Activated naive CD4-positive, alpha-beta T cell treated with anti-CD3 and anti-CD28 coated beads for 36 hours (primary cell): ENCODE results near the gene MYCL. TPM values are rescaled to one million over a fixed set of nuclear protein-coding genes. Genes with fewer than 3 reads are reported as not detected.

Experiments used
- CTCF ChIA-PET: fragments of 350-600 bp; sonication (Branson Sonifier 250); formaldehyde crosslinking; loops from one replicate; lab custom pipeline; 2021; ENCODE audit warnings: antibody characterized with exemption; lab: Charles Lee
- DNase-seq: peaks from one replicate; pipeline ENCODE4 v3.0.0-alpha.2; 2020
- H3K27ac Mint-ChIP-seq: one replicate; pipeline ENCODE4 v1.8.0; 2021; ENCODE audit warnings: mild to moderate bottlenecking, mixed read lengths
- H3K27me3 Mint-ChIP-seq: one replicate; pipeline ENCODE4 v1.8.0; 2021; ENCODE audit warnings: low read depth, mixed read lengths
- H3K36me3 Mint-ChIP-seq: one replicate; pipeline ENCODE4 v1.8.0; 2021; ENCODE audit warnings: low read depth, mixed read lengths
- H3K4me1 Mint-ChIP-seq: one replicate; pipeline ENCODE4 v1.8.0; 2021; ENCODE audit warnings: low read depth, mixed read lengths
- H3K4me3 Mint-ChIP-seq: one replicate; pipeline ENCODE4 v1.8.0; 2021; ENCODE audit warnings: mild to moderate bottlenecking, moderate library complexity, mixed read lengths
- H3K9me3 Mint-ChIP-seq: one replicate; pipeline ENCODE4 v1.8.0; 2021; ENCODE audit warnings: mixed read lengths
- intact Hi-C: fragments of 100-400 bp; cut with micrococcal nuclease; formaldehyde crosslinking; loops from one replicate; pipeline ENCODE4 v1.15.1; 2023
- total RNA-seq, 2 experiments: library from RNA; stranded (reverse); gene quantifications; one replicate each; pipeline ENCODE4 v1.2.3, GENCODE V29; 2021

The MYCL gene
- total RNA-seq, 2 experiments from 2014 or later, result 0.19 TPM; not detected in 1

GRCh38 chr1:39857126-39857878 lies 44.4 kb downstream of the MYCL start:
- Mint-ChIP-seq H3K4me3 (no peak overlapping the region), H3K9me3 (no peaks in the 10 kb centered on the region), H3K36me3 (peaks cover 16% of the 10 kb centered on the region), H3K27ac (no peak overlapping the region), H3K27me3 (no peaks in the 10 kb centered on the region), H3K4me1 (peaks cover 21% of the 10 kb centered on the region)
- CTCF ChIA-PET, result interaction anchor here (0.7 kb wide), 2 partner anchors 175 to 204 kb away, joined by 3 read pairs; no protein-coding TSS in a partner anchor
- DNase-seq, result no peak
- intact Hi-C loops, result no loop called here

- no peak overlapping the region for H3K27ac Mint-ChIP-seq
- peaks cover 24% of the 10 kb centered on the region for H3K4me1 Mint-ChIP-seq
- H3K27me3 Mint-ChIP-seq, result no peaks in the 10 kb centered on the region
- intact Hi-C loops, result no loop called here
- no peak overlapping the region for H3K4me3 Mint-ChIP-seq
- peaks cover 13% of the 10 kb centered on the region for H3K36me3 Mint-ChIP-seq
- CTCF ChIA-PET, result no interaction called here
- H3K9me3 Mint-ChIP-seq, result no peaks in the 10 kb centered on the region
- peak; percentile 23 for DNase-seq
These were observed 47.0 kb downstream of the MYCL start for GRCh38 chr1:39854738-39855137.

DNA sequence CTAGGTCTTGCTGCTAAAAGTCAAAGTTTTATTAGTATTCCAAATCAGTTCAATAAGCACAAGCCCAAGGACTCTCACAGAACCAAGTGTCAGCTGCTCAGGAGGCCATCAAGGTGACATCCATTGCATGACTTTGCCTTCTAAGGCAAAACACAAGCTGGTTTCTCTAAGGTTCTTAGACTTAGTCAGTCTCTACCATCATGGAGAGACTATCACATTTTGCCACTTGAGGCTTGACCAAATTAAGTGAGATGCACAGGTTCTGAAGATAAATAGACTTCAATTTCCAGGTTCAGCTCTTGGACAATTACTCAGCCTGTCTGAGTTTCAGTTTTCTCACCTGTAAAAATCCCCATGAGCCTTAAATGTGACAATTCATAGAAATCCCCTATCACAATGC lies 47.4 kb downstream of the MYCL start:
- CTCF ChIA-PET, result no interaction called here
- no peak for DNase-seq
- Mint-ChIP-seq H3K4me3 (no peak overlapping the region), H3K27ac (no peak overlapping the region), H3K36me3 (peaks cover 13% of the 10 kb centered on the region), H3K27me3 (no peaks in the 10 kb centered on the region), H3K9me3 (no peaks in the 10 kb centered on the region), H3K4me1 (peaks cover 24% of the 10 kb centered on the region)
- intact Hi-C loops, result no loop called here

- Mint-ChIP-seq H3K36me3 (peaks cover 14% of the 10 kb centered on the region), H3K27me3 (no peaks in the 10 kb centered on the region), H3K4me1 (peaks cover 24% of the 10 kb centered on the region), H3K4me3 (no peak overlapping the region), H3K9me3 (no peaks in the 10 kb centered on the region), H3K27ac (no peak overlapping the region)
- DNase-seq, result no peak
- intact Hi-C loops, result no loop called here
- CTCF ChIA-PET, result no interaction called here
These were observed 48.8 kb downstream of the MYCL start for GRCh38 chr1:39852876-39853275.

DNA sequence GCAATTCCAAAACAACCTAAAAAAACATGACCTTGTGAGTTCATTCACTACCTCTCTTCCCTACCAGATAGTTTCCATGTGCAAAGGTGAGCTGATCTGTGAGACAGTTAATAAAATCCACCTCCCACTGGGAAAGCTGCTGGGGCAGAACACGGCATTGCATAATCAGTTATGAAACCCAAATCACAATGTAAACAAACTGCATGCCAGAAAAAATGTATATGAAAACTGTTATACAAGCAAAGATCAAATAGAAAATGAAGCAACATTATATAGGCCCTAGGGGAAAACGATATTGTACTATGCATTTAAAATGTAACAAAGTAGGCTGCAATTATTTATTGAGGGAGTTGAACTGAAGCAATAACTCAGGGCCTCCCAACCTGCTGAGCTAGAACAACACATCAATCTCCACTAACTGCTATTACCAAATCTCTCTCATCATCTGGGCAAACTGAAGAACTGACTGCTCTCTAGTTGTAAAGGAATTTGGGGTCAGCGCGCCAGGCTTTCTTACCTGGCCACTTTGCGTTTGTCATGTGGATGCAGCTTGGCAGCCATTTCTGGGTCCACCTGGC lies 49.4 kb downstream of the MYCL start:
- CTCF ChIA-PET, result no interaction called here
- no peaks in the 10 kb centered on the region for H3K27me3 Mint-ChIP-seq
- H3K27ac Mint-ChIP-seq, result no peak overlapping the region
- intact Hi-C loops, result no loop called here
- H3K4me3 Mint-ChIP-seq, result no peak overlapping the region
- no peak for DNase-seq
- H3K9me3 Mint-ChIP-seq, result no peaks in the 10 kb centered on the region
- H3K4me1 Mint-ChIP-seq, result peaks cover 24% of the 10 kb centered on the region
- H3K36me3 Mint-ChIP-seq, result peaks cover 16% of the 10 kb centered on the region

DNA sequence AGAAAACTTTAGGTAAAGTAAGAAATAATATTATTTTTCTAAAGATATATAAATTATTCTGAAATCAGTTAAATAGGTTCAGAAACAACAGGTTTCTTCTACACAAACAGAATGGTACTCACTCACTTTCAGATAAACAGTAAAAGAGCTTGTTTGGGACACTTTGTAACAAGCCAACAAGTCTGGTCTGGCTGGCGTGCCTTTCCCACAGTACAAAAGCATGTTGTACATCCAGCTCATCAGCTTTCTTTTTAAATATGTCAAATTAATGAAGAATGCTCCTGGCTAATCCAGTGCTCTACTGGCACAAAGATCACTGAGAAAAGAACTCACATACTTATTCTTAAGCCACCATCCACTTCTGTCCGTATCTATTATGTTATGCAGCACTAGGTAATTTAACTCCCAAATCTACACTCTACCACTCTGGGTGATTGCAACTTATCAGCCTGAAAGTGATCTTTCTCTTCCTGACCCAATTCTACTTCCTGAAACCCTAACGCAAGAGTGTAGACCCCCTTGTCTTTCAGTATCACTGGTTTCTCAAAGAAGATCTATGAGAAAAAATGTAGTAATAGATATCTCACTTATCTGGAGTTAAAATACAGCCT lies 51.0 kb downstream of the MYCL start:
- H3K36me3 Mint-ChIP-seq, result peaks cover 18% of the 10 kb centered on the region
- H3K27ac Mint-ChIP-seq, result no peak overlapping the region
- no peak for DNase-seq
- H3K9me3 Mint-ChIP-seq, result no peaks in the 10 kb centered on the region
- H3K4me1 Mint-ChIP-seq, result peaks cover 29% of the 10 kb centered on the region
- CTCF ChIA-PET, result interaction anchor here (0.6 to 1.2 kb wide), 3 partner anchors 32 to 65 kb away, joined by 3 to 5 read pairs (median 3); partner anchors contain the start of gene MYCL
- H3K27me3 Mint-ChIP-seq, result no peaks in the 10 kb centered on the region
- no peak overlapping the region for H3K4me3 Mint-ChIP-seq
- intact Hi-C loops, result no loop called here

DNA sequence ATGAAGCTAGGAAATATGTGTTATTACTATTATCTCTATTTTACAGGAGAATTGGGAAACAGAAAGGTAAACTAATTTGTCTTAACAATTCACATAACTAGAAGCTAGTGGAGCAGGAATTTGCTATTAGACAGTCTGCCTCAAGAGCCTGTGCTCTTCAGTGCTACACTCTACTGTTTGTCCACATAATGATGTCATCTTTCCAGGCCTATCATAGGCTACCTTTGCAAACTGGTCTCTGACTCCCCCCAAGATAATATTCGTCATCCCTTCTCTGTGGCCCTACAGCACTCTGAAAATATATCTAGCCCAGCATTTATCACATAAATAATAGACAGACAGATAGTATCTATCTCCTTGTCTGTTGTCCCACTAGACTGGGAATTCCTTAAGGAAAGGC lies 52.5 kb downstream of the MYCL start:
- Mint-ChIP-seq H3K27me3 (no peaks in the 10 kb centered on the region), H3K4me1 (peaks cover 34% of the 10 kb centered on the region), H3K36me3 (peaks cover 13% of the 10 kb centered on the region), H3K4me3 (no peak overlapping the region), H3K9me3 (no peaks in the 10 kb centered on the region), H3K27ac (no peak overlapping the region)
- CTCF ChIA-PET, result interaction anchor here (0.5 kb wide), 1 partner anchor 757 kb away, joined by 5 read pairs; no protein-coding TSS in a partner anchor
- intact Hi-C loops, result loop anchor here (5.0 kb wide), 1 partner anchor 33 kb away; the partner anchor contains the start of gene TRIT1
- no peak for DNase-seq

- no peak overlapping the region for H3K27ac Mint-ChIP-seq
- H3K36me3 Mint-ChIP-seq, result peaks cover 21% of the 10 kb centered on the region
- no peak for DNase-seq
- no peaks in the 10 kb centered on the region for H3K27me3 Mint-ChIP-seq
- CTCF ChIA-PET, result no interaction called here
- peaks cover 41% of the 10 kb centered on the region for H3K4me1 Mint-ChIP-seq
- no peak overlapping the region for H3K4me3 Mint-ChIP-seq
- intact Hi-C loops, result loop anchor here (5.0 kb wide), 1 partner anchor 34 kb away; the partner anchor contains the start of gene TRIT1
- no peaks in the 10 kb centered on the region for H3K9me3 Mint-ChIP-seq
These were observed 53.8 kb downstream of the MYCL start for GRCh38 chr1:39847940-39848339.

GRCh38 chr1:39846796-39847195 lies 54.9 kb downstream of the MYCL start:
- Mint-ChIP-seq H3K36me3 (peaks cover 24% of the 10 kb centered on the region), H3K9me3 (no peaks in the 10 kb centered on the region), H3K4me3 (no peak overlapping the region), H3K27me3 (no peaks in the 10 kb centered on the region), H3K4me1 (peaks cover 48% of the 10 kb centered on the region), H3K27ac (peak overlapping the region; percentile 87)
- intact Hi-C loops, result loop anchor here (5.0 kb wide), 1 partner anchor 36 kb away; the partner anchor contains the start of gene TRIT1
- CTCF ChIA-PET, result interaction anchor here (0.7 to 2.9 kb wide), 6 partner anchors 11 to 127 kb away, joined by 3 to 10 read pairs (median 8); partner anchors contain the start of gene MYCL
- no peak for DNase-seq

DNA sequence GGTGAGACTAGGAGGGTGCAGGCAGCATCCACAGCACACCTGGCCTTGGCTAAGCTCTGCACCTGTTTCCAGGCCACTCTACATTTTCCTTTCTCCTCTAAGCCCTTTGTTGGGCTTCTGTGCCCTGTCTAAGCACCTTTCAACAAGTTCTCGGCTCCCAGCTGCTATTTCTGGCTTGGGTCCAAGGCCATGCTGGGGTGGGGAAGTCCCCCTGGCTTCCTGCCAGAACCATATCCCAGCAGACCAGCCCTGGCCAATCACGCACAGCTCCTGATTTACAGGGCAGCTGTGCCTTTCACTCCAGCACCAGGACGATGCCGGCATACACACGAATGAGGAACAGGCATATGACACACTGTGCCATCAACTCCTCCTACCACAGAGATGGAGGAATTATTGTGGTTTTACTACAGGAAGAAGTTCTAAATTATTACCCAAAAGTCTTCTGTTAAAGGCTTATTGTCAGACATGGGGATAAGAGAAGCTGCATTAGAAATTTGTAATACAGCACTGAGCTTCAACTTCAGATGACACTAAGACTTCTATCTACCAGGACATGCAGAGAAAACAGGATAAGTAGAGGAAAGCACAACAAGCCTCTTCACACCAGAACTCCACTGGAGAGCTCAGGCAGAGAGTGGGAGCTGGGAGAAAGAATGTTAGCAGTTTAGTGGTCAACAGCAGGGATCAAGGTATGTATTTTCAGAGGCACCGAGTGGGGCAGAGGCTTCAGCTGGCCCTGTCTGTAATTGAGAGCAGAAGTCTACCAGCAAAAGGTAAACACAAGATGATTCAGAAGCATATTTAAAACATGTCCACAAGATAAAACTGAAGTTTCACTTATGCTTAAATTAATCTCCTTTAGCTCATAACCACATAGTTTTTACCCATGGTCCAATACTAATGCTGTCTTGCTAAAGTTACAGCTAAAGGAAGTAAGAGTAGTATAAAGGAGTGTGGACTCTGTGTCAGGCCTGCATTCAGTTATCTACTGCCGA lies 55.8 kb downstream of the MYCL start:
- Mint-ChIP-seq H3K36me3 (peaks cover 32% of the 10 kb centered on the region), H3K4me1 (peaks cover 54% of the 10 kb centered on the region), H3K4me3 (no peak overlapping the region), H3K27me3 (no peaks in the 10 kb centered on the region), H3K9me3 (no peaks in the 10 kb centered on the region), H3K27ac (peak overlapping the region; percentile 87)
- CTCF ChIA-PET, result interaction anchor here (0.5 to 2.9 kb wide), 8 partner anchors 10 to 960 kb away, joined by 3 to 10 read pairs (median 6); partner anchors contain the start of gene MYCL
- peak; percentile 94 for DNase-seq
- intact Hi-C loops, result loop anchor here (1.0 to 5.0 kb wide), 2 partner anchors 36 to 46 kb away; partner anchors contain the start of gene TRIT1
